GM19025 (cell line): ENCODE data around the gene EDIL3.
"Not testable (repeated sequence)": the region's sequence is repeated elsewhere in the genome, so short reads cannot be mapped to it uniquely, and the experiment has no call there.

Source experiments
- ATAC-seq: cut with Tn5 transposase; IDR thresholded peaks from one replicate; pipeline ENCODE4 v1.9.1; 2021; ENCODE audit warnings: mild to moderate bottlenecking, low read depth, moderate library complexity; ENCODE audit not compliant: unreplicated experiment

EDIL3 gene

GRCh38 chr5:84092738-84093137 is 291.9 kb downstream of the EDIL3 start:
- ATAC-seq: no peak

GRCh38 chr5:84091127-84091799 is 293.4 kb downstream of the EDIL3 start:
- ATAC-seq: no peak

DNA sequence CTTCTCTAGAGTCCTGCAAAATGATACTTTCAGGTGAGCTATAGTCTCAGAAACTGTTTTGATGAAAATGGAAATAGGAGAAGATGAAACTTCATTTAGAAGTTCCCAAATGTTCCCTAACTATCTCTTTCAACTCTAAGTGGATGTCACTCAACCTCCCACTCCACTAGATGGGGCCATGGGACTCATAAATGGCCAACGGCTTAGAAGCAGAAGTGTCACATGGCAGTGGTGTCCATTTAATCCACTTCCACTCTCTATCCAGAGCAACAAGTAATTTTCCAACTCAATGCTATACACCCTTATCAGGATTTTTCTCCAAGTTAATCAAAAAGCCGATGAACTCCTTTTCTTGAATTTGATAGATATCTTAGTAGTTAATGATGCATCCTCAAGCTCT is 295.7 kb downstream of the EDIL3 start:
- ATAC-seq: no peak

- ATAC-seq: no peak
These were observed 298.2 kb downstream of the EDIL3 start for GRCh38 chr5:84086511-84086910.

GRCh38 chr5:84085387-84086041 is 299.2 kb downstream of the EDIL3 start:
- ATAC-seq: no peak

GRCh38 chr5:84080908-84081307 is 303.8 kb downstream of the EDIL3 start:
- ATAC-seq: no peak

DNA sequence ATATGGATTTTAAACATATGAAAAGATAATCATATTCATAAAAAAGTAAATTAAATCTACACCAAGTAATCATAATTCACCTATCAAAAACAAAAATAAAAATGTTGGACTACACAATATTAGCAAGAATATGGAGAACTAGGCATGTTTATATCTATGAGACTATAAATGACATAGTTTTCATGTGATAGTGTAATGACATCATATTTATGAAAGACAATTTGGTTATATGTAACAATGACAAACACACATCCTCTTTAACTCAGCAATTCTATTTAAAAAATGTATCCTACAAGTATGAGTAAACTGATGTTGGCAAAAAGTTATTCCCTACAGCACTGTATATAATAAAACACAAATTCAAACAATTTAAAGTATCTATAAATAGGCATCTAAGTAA is 312.3 kb downstream of the EDIL3 start:
- ATAC-seq: no peak

- no peak for ATAC-seq
These were observed 315.0 kb downstream of the EDIL3 start for GRCh38 chr5:84069608-84070179.

DNA sequence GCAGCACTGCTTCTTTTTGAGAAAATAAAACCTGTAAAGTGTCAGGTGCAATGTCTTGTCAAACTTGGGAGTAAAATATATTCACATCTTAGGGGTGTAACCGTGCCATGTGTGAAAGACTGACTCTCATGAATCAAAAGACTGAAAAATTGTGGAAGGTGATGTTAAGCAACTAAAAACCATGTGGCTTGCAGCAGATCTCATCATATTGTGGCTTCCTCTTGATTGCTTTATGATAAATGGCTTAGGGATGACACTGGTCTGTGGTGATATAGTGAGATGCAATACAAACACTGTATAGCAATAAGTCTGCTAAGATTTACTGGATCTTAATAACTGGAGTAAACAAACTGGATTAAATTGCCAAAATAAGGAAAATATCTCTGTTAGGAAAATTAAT is 321.6 kb downstream of the EDIL3 start:
- no peak for ATAC-seq

DNA sequence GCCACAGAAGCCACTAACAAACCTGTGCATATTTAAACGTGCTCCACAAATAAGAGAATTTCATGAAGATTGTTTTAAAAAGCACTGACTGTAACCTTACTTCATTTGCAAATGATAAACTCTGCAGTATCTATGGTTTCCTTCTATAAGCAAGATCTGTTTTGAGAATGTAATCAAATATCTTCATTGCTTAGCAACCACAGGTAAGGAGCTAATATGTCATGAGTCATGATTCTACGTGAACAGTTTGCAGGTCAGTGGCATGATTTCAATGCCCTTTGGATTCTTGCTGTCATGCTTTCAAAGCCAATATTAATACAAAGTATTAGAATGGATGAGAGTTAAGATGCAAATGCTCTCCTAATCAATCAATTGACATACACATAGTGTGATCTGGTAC is 325.0 kb downstream of the EDIL3 start:
- ATAC-seq: no peak

GRCh38 chr5:84058561-84058960 is 326.1 kb downstream of the EDIL3 start:
- ATAC-seq: no peak

DNA sequence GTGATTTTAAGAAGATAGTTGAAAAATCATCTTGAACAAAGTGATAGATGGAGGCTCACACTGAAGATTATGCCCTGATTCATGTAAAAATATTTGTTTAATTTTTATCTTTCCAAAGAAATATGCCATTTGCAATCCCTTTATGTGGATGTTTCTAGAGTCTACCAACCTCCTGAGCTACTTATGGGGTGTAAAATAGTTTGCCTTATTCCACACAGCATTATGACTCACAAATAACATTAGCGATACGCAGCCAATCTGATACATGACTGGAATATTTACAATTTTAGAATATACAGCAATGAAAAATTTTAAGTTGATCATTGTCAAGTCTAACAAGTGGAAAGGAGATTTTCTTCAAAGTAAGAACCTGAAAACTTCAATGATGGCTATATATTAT is 327.5 kb downstream of the EDIL3 start:
- ATAC-seq: no peak

GRCh38 chr5:84045964-84046363 is 338.7 kb downstream of the EDIL3 start:
- no peak for ATAC-seq

DNA sequence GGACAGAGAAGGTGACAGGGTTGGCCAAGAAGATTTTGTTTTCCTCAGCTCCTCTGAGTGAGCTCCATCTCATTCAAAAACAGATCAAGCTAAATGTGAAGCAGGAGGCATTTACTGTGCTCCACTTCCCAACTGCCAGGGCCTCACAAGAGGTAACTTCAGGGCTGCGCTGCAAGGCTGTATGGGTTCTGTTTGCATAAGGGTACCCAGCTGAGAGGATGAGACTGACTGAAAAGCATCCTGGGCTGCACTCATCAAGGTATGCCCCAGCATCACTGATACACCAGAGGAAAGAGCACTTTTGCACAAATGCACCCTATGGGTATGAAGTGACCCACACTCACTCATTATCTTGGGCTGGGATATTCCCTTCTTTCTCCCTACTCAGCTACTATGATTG is 347.8 kb downstream of the EDIL3 start:
- no peak for ATAC-seq

DNA sequence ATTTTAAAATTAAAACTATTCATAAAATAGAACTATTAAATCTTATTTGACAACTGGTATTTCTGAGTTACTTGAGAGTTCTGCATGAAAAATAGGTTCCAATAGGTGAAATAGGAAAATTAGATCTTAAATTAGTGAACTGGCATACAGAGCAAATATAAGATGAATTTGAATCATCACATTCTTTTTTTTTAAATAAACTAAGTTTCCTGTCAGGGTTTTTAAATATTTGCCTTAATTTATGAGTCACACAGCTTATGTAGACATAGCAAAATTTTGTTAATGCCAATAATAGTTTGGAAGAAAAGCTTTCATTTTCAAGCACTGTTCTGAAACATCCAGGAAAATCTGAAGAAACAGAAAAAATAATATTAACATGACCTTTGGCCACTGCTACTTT is 352.4 kb downstream of the EDIL3 start:
- no peak for ATAC-seq

GRCh38 chr5:84028093-84028492 is 356.6 kb downstream of the EDIL3 start:
- ATAC-seq: no peak

GRCh38 chr5:84018521-84018920 is 366.2 kb downstream of the EDIL3 start:
- ATAC-seq: not testable (repeated sequence)

- ATAC-seq: no peak
These were observed 367.0 kb downstream of the EDIL3 start for GRCh38 chr5:84017523-84018172.

DNA sequence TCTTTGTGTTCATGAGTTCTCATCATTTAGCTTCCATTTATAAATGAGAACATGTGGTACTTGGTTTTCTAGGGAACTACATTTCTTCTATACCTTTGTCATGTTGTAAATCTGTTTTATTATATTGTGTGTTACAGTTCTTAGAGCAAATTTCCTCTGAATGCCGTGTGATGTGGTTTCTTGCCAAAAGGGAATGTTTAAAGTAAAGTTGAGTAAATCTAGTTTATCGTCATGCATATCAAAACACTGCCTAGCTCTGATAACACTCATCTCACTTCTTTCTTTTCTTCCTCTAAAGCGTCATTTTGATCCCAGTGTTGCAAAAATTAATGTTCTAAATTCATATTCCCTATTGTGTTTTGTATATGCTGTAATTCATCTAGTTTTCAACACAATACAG is 368.6 kb downstream of the EDIL3 start:
- ATAC-seq: no peak

DNA sequence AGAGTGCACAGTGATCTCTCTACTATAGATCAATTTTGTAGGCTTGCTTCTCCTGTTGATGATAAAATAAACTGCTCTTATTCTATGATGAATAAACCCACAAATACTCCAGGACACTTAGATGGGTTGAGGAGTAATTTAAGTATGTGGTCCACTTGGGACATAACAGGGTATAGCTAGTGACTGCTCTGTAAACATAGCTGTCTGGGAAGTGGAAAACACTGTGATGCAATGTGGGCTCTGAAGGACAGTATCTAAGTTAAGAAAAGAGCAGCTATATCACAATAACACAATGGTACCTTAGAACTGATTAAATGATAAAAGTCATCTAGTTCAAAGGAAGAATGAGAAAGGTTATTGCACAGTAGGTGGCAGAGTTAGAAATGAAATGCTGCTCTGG is 369.7 kb downstream of the EDIL3 start:
- no peak for ATAC-seq

GRCh38 chr5:83993803-83994202 is 390.9 kb downstream of the EDIL3 start:
- ATAC-seq: no peak
